SU-DHL-6 (cell line): ENCODE data around the gene TRPV2.
"Not testable (repeated sequence)": the region's sequence is repeated elsewhere in the genome, so short reads cannot be mapped to it uniquely, and the experiment has no call there.

Experiments
- H2AFZ ChIP-seq: fragments of 200-600 bp; sonication (generic); 2 replicates; pipeline ENCODE4 v1.6.1; 2014; ENCODE audit warnings: low read depth, mild to moderate bottlenecking, moderate library complexity, mixed read lengths, antibody characterized with exemption, low read length; ENCODE audit not compliant: severe bottlenecking
- H3F3A ChIP-seq: fragments of 200-600 bp; shearing (Covaris generic); 2 replicates; pipeline ENCODE4 v1.6.0; 2016; ENCODE audit warnings: antibody characterized with exemption, mild to moderate bottlenecking; ENCODE audit not compliant: insufficient read depth
- H3K27ac ChIP-seq: fragments of 200-600 bp; sonication (generic); 2 replicates; pipeline ENCODE4 v1.5.1; 2016; ENCODE audit warnings: low read depth, mild to moderate bottlenecking, low read length, moderate library complexity, mixed read lengths
- H3K27me3 ChIP-seq: fragments of 200-600 bp; sonication (generic), shearing (Covaris generic); 2 replicates; pipeline ENCODE4 v1.6.0; 2014; ENCODE audit warnings: mild to moderate bottlenecking, low read length
- H3K36me3 ChIP-seq: fragments of 200-600 bp; sonication (generic); 2 replicates; pipeline ENCODE4 v1.6.1; 2014; ENCODE audit warnings: mild to moderate bottlenecking, low read length, mixed read lengths
- H3K4me2 ChIP-seq: fragments of 300-600, 200-600 bp; shearing (Covaris generic), sonication (generic); 2 replicates; pipeline ENCODE4 v1.6.0; 2014; ENCODE audit warnings: low read length, low read depth, mild to moderate bottlenecking; ENCODE audit not compliant: poor library complexity, severe bottlenecking
- H3K4me3 ChIP-seq: fragments of 200-600 bp; sonication (generic); 2 replicates; pipeline ENCODE4 v1.5.1; 2014; ENCODE audit warnings: antibody characterized with exemption, low read length, mild to moderate bottlenecking, mixed read lengths; ENCODE audit not compliant: insufficient read depth, poor library complexity, severe bottlenecking
- H3K79me2 ChIP-seq: fragments of 200-600 bp; sonication (generic); 2 replicates; pipeline ENCODE4 v1.6.1; 2014; ENCODE audit warnings: mild to moderate bottlenecking, low read length, moderate library complexity; ENCODE audit not compliant: insufficient read depth
- H3K9ac ChIP-seq: fragments of 200-600 bp; sonication (generic); 2 replicates; pipeline ENCODE4 v1.7.0; 2014; ENCODE audit warnings: mild to moderate bottlenecking, low read length
- H3K9me2 ChIP-seq: fragments of 200-600 bp; sonication (generic); replicated peaks from 2 replicates; pipeline ENCODE4 v1.6.1; 2014; ENCODE audit warnings: low read length; ENCODE audit not compliant: insufficient read depth
- H3K9me3 ChIP-seq: fragments of 200-600 bp; sonication (generic); 2 replicates; pipeline ENCODE4 v1.6.1; 2014; ENCODE audit warnings: low read length, mixed read lengths; ENCODE audit not compliant: insufficient read depth
- H4K20me1 ChIP-seq: fragments of 200-600 bp; sonication (generic); 2 replicates; pipeline ENCODE4 v1.6.1; 2014; ENCODE audit warnings: low read depth, mild to moderate bottlenecking, antibody characterized with exemption, low read length, moderate library complexity, mixed read lengths
- EZH2phosphoT487 ChIP-seq: fragments of 200-600 bp; sonication (generic), shearing (Covaris generic); conservative IDR thresholded peaks from 2 replicates; pipeline ENCODE4 v1.6.1; 2018; ENCODE audit warnings: mild to moderate bottlenecking, antibody characterized with exemption, low read length, moderate library complexity, mixed read lengths
- TF ChIP-seq, protein P1 (sequence below): fragments of 200-600 bp; sonication (generic); IDR thresholded peaks from one replicate; pipeline ENCODE4 v1.5.1; 2017; ENCODE audit warnings: antibody characterized with exemption, mild to moderate bottlenecking, low read length, moderate library complexity; ENCODE audit not compliant: insufficient read depth, poor library complexity, severe bottlenecking

The TRPV2 gene

DNA sequence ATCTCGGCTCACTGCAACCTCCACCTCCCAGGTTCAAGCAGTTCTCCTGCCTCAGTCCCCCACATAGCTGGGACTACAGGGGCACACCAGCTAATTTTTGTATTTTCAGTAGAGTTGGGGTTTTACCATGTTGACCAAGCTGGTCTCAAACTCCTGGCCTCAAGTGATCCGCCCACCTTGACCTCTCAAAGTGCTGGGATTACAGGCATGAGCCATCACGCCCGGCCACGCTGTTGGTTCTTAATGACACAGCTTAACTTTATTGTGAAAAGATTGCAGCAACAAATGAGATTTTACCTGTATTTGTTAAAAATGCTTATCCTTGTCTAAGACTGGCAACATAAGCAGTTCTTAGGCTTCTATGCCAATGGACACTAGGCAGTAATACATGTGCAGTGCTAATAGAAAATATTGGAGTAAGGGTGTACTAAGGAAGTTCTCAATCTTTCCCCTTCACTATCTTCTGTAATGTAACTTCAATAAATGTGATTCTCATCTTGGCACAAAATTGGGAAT, 31.5 kb upstream of the TRPV2 start:
- H3K9me3 ChIP-seq = no peaks in the 10 kb centered on the region
- H4K20me1 ChIP-seq = no peaks in the 10 kb centered on the region
- TF ChIP-seq EZH2phosphoT487 = no peak
- TF ChIP-seq, protein P1, sequence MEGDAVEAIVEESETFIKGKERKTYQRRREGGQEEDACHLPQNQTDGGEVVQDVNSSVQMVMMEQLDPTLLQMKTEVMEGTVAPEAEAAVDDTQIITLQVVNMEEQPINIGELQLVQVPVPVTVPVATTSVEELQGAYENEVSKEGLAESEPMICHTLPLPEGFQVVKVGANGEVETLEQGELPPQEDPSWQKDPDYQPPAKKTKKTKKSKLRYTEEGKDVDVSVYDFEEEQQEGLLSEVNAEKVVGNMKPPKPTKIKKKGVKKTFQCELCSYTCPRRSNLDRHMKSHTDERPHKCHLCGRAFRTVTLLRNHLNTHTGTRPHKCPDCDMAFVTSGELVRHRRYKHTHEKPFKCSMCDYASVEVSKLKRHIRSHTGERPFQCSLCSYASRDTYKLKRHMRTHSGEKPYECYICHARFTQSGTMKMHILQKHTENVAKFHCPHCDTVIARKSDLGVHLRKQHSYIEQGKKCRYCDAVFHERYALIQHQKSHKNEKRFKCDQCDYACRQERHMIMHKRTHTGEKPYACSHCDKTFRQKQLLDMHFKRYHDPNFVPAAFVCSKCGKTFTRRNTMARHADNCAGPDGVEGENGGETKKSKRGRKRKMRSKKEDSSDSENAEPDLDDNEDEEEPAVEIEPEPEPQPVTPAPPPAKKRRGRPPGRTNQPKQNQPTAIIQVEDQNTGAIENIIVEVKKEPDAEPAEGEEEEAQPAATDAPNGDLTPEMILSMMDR = no peak
- no peaks in the 10 kb centered on the region for H3K36me3 ChIP-seq
- no peaks in the 10 kb centered on the region for H3K9me2 ChIP-seq
- no peak overlapping the region for H3K9ac ChIP-seq
- H3F3A ChIP-seq = peaks cover 17% of the 10 kb centered on the region
- H3K79me2 ChIP-seq = peaks cover 9% of the 10 kb centered on the region
- H3K4me2 ChIP-seq = no peak overlapping the region
- no peak overlapping the region for H3K27ac ChIP-seq
- no peak overlapping the region for H2AFZ ChIP-seq
- H3K4me3 ChIP-seq = no peak overlapping the region
- H3K27me3 ChIP-seq = no peaks in the 10 kb centered on the region

DNA sequence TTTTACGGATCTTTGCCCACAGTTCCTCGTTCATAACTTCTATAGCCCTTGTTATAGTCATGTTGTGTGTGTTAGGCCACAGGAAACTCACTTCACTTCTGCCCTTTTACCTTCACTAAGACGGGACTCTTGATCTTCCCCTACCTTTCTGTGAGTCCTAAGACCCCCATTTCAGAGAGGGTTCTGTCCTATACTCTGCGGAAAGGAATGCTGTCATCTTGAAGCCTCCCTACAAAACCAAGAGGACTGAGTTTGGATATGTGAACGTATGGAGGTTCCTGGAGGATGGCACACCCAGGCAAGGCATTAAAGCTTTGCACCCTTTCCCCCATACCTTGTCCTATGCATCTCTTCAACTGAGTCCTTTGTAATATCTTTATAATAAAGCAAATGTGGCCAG, 30.8 kb upstream of the TRPV2 start:
- no peak overlapping the region for H3K4me3 ChIP-seq
- no peaks in the 10 kb centered on the region for H3K9me3 ChIP-seq
- peaks cover 17% of the 10 kb centered on the region for H3F3A ChIP-seq
- H3K9ac ChIP-seq = no peak overlapping the region
- H4K20me1 ChIP-seq = no peaks in the 10 kb centered on the region
- no peak overlapping the region; the same call in 1 of the 2 replicates for H3K27ac ChIP-seq
- peaks cover 9% of the 10 kb centered on the region for H3K79me2 ChIP-seq
- H3K4me2 ChIP-seq = no peak overlapping the region
- H3K9me2 ChIP-seq = no peaks in the 10 kb centered on the region
- no peak overlapping the region for H2AFZ ChIP-seq
- H3K36me3 ChIP-seq = no peaks in the 10 kb centered on the region
- TF ChIP-seq EZH2phosphoT487 = no peak
- TF ChIP-seq, protein P1 = no peak
- H3K27me3 ChIP-seq = no peaks in the 10 kb centered on the region

DNA sequence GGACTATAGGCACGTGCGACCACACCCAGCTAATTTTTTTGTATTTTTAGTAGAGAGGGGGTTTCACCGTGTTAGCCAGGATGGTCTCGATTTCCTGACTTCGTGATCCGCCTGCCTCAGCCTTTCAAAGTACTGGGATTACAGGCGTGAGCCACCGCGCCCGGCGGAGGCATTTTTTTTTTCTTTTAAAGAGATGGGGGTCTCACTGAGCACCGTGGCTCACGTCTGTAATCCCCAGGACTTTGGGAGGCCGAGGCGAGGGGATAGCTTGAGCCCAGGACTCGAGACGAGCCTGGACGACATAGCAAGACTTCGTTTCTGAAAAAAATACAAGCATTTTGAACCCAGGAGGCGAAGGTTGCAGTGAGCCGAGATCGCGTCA, 29.3 kb upstream of the TRPV2 start:
- H3K36me3 ChIP-seq, H3K27me3 ChIP-seq, H3K9me3 ChIP-seq, H3K79me2 ChIP-seq, H4K20me1 ChIP-seq, H3K9me2 ChIP-seq: not testable (repeated sequence)
- peak overlapping the region; percentile 100 for H2AFZ ChIP-seq
- H3K9ac ChIP-seq = peak overlapping the region; percentile 58
- H3K4me3 ChIP-seq = peak overlapping the region; percentile 58
- peak overlapping the region; percentile 87 for H3K4me2 ChIP-seq
- peak overlapping the region; percentile 48 for H3K27ac ChIP-seq
- H3F3A ChIP-seq = peaks cover 17% of the 10 kb centered on the region

DNA sequence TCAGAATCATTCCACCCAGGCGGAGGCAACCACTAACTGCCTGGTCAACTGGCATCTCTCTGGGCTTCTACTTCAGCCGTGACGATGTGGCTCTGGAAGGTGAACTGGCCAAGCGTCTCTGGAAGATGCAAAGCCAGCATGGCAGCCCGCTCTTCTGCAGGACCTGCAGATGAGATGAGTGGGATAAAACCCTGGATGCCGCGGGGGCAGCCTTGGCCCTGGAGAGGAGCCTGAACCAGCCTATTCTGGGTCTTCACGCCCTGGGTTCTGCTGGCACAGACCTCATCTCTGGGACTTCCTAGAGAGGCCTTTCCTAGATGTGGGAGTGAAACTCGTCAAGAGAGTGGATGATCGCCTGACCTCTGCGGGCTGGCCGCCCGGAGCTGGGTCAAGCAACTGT, 23.9 kb upstream of the TRPV2 start:
- Histone ChIP-seq H2AFZ (no peak overlapping the region), H3K79me2 (no peaks in the 10 kb centered on the region), H3K27me3 (no peaks in the 10 kb centered on the region), H3K27ac (no peak overlapping the region), H3K9me2 (no peaks in the 10 kb centered on the region), H3K36me3 (no peaks in the 10 kb centered on the region), H4K20me1 (no peaks in the 10 kb centered on the region), H3F3A (no peaks in the 10 kb centered on the region), H3K4me2 (no peak overlapping the region), H3K9me3 (no peaks in the 10 kb centered on the region), H3K9ac (no peak overlapping the region), H3K4me3 (no peak overlapping the region)
- TF ChIP-seq EZH2phosphoT487 = no peak
- TF ChIP-seq, protein P1 = no peak

DNA sequence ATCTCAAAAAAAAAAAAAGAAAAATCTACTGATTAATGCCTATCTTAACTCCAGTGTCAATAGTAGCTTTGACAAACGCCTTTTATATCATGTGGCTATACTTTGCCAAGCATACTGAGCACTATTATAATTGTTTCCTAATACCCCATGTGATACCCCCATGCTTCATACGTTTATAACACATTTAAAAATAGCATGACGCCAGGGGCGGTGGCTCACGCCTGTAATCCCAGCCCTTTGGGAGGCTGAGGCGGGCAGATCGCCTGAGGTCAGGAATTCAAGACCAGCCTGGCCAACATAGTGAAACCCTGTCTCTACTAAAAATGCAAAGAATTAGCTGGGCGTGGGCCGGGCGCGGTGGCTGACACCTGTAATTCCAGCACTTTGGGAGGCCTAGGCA, 22.9 kb upstream of the TRPV2 start:
- H4K20me1 ChIP-seq, H3K9me3 ChIP-seq, H3K36me3 ChIP-seq, H3K9me2 ChIP-seq, H3K4me2 ChIP-seq, H2AFZ ChIP-seq, H3K27me3 ChIP-seq, H3K9ac ChIP-seq, H3K4me3 ChIP-seq, H3F3A ChIP-seq, H3K79me2 ChIP-seq, H3K27ac ChIP-seq: not testable (repeated sequence)

DNA sequence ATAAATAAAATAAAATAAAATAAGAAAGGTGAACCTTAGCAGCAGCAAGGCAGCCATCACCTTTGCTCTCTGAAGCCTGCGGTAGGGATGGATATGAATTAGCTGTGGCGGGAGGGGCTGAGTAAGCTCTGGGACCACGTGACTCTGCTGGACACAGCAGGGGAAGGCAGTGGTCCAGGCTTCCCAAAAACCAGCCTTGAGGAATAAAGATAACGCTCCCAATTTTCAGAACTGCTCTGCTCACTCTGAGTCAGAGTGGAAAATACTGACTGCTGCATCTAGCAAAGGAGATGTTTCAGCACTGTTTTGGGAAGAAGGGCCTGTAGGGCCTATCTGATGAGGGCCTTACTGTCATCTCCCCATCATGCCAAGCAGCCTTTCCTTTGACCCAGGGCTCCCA, 19.5 kb upstream of the TRPV2 start:
- not testable (repeated sequence) for H3K27me3 ChIP-seq, H3K4me2 ChIP-seq, H3K4me3 ChIP-seq, H3K9me3 ChIP-seq, H3K9ac ChIP-seq, H3F3A ChIP-seq, H3K27ac ChIP-seq, H3K36me3 ChIP-seq, H3K79me2 ChIP-seq, H2AFZ ChIP-seq, H4K20me1 ChIP-seq, H3K9me2 ChIP-seq
